Raji (cell line): Measurements from ENCODE around the gene OGFR.

Source experiments
- POLR2A ChIP-seq: IDR thresholded peaks from 2 replicates; pipeline ENCODE4 v1.6.1; 2011; ENCODE audit warnings: low read depth, low read length, control low read depth; ENCODE audit not compliant: insufficient read depth

OGFR gene

GRCh38 chr20:62812181-62812906 lies 7.7 kb downstream of the OGFR start:
- TF ChIP-seq POLR2A: no peak

DNA sequence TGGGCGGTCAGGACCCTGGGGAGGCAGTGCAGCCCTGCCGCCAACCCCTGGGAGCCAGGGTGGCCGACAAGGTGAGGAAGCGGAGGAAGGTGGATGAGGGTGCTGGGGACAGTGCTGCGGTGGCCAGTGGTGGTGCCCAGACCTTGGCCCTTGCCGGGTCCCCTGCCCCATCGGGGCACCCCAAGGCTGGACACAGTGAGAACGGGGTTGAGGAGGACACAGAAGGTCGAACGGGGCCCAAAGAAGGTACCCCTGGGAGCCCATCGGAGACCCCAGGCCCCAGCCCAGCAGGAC lies 8.2 kb downstream of the OGFR start:
- no peak for TF ChIP-seq POLR2A

DNA sequence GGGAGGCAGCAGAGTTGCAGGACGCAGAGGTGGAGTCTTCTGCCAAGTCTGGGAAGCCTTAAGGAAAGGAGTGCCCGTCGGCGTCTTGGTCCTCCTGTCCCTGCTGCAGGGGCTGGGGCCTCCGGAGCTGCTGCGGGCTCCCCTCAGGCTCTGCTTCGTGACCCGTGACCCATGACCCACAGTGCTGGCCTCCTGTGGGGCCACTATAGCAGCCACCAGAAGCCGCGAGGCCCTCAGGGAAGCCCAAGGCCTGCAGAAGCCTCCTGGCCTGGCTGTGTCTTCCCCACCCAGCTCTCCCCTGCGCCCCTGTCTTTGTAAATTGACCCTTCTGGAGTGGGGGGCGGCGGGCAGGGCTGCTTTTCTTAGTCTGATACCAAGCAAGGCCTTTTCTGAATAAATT lies 9.0 kb downstream of the OGFR start:
- TF ChIP-seq POLR2A: no peak

DNA sequence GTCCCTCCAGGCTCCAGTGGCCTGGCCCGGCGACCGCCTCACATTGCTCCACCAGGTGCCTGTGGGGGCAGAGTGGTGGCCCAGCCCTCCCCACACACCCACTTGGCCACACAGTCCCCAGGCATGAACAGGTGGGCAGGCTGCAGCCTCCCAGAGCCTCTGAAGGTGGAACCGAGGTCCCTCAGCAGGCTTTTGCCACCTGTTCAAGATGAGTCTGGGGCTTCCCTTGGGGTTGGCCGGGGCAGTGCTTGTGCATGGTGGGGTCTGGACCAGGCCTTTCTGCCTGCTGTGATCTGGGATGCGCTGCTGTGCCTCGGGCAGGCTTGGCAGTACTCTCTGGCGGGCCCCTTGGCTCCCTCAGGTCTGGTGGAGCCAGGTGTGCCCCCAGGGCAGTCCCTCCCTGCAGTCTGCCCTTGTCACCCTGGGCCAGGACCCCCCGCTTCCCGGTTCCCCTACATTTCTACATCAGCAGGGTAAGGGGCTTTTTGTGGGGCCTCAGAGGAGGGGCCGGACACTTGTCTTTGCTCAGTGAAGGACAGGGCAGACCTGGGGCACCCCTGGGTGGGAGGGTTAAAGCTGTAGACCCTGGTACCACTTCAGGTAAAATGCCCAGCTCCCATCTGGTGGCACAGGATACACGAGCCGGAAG lies 9.5 kb downstream of the OGFR start:
- TF ChIP-seq POLR2A: no peak

DNA sequence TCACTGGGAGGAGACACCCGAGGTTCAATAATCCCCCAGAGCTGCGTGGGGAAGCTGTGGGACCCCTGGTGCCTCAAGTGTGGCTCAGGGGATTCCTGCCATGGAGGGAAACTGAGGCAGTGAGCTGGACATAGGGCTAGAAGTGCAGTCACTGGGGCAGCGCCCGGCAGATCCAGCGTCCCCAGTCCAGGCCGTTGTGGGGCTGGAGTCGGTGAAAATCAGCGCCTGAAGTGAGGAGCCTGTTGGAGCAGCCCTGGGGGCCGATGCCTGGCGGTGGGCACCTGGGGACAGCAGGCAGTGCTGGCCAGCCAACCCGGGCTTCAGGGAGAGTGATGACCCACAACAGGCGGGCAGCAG lies 10.1 kb downstream of the OGFR start:
- no peak for TF ChIP-seq POLR2A

DNA sequence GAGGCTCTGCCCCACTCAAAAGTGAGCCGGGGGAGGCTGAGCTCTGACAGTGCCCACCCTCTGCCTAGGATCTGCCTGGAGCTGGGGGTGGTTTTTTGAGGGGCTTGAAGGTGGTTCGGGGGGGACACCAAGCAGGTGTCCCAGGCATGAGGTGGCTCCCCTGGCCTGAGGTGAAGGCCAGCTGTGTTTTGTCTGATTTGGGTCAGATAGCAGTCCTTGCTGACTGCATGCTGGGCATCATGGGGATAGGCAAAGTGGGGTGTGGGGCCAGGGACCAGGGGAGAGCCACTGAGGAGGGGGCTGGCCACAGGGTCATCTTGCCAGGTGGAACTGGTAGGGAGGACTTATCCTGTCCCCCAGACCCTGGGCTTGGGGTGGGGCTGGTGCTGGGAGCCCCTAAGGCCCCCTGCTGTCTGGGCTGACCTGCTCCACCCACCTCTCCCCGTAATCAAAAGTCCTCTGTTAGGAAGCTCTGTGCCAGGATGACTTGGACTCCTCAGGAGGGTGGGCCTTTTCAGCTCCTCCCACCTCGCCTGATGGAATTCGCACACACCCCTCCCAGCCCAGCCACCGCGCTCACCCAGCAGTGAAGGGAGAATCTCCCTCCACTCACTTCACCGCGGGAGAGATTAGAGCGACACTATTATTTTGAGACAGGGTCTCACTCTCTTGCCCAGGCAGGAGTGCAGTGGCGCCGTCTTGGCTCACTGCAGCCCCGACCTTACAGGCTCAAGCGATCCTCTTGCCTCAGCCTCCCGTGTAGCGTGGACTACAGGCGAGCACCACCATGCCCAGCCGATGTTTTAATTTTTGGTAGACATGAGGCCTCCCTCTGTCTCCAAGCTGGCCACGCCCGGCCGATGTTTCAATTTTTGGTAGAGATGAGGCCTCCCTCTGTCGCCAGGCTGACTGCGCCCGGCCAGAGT lies 10.7 kb downstream of the OGFR start:
- TF ChIP-seq POLR2A: no peak

DNA sequence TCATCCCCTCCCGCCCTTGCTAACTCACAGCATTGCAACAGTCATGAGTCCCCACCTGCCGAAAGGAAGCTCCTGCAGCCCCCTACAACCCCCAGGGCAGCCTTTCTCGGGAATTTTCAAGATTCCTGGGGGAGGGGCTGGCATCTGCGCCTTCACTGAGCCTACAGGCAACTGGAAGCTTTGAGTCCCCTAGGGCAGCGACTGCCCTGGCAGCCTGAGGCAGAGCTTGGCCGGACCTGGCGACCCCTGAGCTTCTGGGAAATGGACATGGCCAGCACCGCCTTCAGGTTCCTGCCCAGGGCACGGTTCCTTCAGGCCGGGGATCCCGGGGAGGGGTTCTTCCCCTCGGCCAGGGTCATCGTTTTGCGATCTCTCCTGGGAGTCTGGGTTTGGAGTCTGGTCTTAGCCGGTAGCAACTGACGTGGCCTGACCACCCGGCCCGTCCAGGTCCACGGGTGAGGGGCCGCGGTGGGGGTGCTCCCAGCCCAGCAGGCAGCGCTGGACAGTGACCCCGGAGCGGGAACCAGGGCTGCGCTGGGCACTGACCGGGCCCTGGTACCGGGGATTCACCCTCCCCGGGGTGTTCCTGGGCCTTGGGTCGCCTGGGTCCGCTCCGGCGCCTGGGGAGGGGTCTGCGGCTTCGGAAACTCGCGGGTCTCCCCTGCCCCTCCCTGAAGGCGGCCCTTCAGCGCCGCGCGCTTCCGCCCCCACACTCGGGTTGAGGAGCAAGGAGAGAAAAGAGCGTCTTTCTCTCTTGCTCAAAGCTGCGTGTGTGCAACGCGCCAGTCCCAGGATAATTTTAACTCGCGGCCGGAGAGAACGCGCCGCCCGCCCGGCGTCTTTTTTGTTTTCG lies 11.6 kb downstream of the OGFR start:
- TF ChIP-seq POLR2A: no peak

DNA sequence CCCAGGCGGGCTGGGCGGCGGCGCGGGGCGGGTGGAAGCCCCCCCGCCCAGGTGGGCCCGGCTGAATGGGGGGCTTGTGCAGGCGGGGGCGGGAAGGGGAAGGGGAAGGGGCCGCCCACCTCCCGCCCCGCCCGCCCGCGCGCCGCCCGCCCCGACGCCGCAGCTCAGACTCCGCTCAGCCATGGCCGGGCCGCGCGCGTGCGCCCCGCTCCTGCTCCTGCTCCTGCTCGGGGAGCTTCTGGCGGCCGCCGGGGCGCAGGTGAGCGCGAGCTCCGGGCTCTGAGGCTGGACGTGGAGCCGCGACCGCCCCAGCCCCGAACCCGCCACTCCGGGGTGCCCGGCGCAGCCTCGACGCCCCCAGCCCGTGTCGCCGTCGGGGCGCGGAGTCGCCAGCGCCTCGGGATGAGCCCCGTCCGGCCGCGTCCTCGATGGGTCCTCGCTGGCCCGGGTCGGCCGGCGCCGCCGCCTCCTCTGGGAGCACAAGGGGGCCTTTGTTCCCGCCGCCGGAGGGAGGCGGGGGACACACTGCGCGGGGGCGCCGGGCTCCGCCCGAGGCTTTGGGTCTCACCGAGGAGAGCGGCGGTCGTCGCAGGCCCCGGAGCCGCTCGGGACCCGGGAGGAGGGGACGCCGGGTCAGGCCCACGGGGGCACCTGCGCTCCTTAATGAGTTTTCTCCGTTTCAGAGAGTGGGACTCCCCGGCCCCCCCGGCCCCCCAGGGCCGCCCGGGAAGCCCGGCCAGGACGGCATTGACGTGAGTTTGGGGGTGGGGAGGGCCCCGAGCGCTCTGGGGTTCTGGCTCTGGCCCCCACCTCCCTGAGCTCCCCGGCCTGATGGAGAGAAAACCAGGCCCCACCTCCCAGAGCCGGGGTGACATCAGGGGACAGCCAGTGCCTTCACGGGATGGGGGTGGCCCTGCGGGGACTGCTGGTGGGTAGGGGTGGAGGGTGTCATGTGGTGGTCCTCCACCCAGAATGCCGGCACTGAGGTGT lies 12.5 kb downstream of the OGFR start, which contains the start of gene COL9A3:
Gene COL9A3, plus strand, starts transcription at position 167 of the 990 bp plus-strand sequence. Its CDS starts 15 bp downstream, at position 182.
- TF ChIP-seq POLR2A: no peak

DNA sequence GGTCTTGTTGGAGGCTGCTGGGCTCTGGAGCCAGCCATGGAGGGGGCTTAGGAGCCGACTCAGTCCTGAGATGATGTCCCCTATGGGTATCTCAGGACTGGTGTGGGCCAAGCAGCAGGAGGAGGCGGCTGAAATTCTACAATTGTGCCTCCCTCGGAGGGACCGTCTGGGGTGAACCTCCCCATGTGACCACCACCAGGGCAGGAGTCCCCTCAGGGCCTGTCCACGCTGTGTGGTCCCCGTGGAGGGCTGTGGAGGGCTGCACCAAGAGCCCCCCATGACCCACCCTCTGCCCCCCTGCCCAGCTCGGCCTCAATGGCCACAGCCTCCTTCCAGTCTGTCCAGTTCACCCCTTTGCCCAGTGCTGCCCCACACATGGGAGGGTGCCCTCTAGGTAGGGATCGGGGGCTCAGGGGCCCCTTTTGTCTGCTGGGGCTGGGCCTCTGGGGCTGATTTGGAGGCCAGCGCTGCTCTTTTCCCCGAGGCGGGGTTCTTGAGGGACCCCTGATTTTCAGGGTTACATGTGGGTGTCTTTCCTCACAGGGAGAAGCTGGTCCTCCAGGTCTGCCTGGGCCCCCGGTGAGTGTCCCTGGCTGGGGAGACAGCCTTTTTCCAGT lies 13.4 kb downstream of the OGFR start:
- TF ChIP-seq POLR2A: no peak

GRCh38 chr20:62818592-62819493 lies 14.2 kb downstream of the OGFR start:
- TF ChIP-seq POLR2A: no peak

- no peak for TF ChIP-seq POLR2A
Measured at GRCh38 chr20:62819494-62820174, 15.0 kb downstream of the OGFR start.

DNA sequence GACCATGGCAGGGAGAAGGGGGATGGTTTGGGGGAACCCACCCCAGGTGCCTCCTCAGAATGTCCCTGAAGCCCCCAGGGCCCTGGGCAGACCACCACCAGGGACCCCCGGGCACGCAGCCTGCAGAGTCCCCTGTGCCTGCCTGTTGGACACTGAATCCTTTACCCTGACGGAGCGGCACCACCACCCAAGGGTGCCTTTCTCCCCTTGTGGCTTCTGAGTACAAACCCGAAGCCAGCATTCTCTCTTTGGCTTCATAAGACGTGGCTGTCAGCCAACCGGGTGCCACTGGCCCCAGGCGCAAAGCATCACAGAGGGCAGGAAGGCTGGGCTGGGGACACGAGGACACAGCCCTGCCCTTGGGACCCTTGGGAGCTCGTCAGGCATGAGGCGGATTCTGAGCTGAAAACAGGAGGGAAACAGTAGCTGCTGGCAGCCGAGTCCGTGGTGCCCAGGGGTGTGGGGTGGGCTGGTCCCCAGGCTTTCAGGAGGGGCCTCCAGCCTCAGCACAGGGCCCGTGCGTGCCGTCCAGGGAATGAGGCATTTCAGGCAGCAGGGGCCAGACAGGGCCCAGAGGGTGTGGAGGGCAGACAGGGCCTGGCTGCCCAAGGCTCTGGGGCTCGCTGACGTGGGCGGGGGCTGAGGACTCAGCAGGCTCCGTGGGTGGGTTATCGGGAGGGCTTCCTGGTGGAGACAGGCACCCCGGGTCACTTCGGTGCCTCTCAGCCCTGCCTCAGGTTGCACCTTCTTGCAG lies 15.8 kb downstream of the OGFR start:
- no peak for TF ChIP-seq POLR2A
